Right lobe of liver (tissue), 6 donors: Measurements from ENCODE around the gene DNAAF8. TPM values are rescaled to one million over a fixed set of nuclear protein-coding genes. Genes with fewer than 3 reads are reported as not detected.
A peak's percentile ranks its signal among the peaks of the same experiment; 100 is the strongest.

Source experiments
- ATAC-seq, 4 donors: fragments of 200-7000 bp; cut with Tn5 transposase; one replicate each; pipeline ENCODE4 v1.9.1; 2020; ENCODE audit warnings: mild to moderate bottlenecking in 4 of 4, moderate library complexity in 4 of 4
- DNase-seq, 3 donors: peaks; one replicate each; pipeline ENCODE4 v3.0.0-alpha.2; 2020
- H3K27ac ChIP-seq, 3 donors: fragments of 200-600 bp; one replicate each; pipeline ENCODE4 v1.8.0; 2022
- H3K27me3 ChIP-seq, 2 donors: fragments of 200-600 bp; one replicate each; pipeline ENCODE4 v1.8.0; 2022
- H3K36me3 ChIP-seq, 4 donors: fragments of 200-600 bp; sonication (generic) in 1 of 4; one replicate each; pipeline versions ENCODE4 v1.5.1 to v1.8.0; 2017 to 2022; ENCODE audit warnings: control low read depth in 1 of 4
- H3K4me1 ChIP-seq, 4 donors: fragments of 200-600 bp; sonication (generic) in 1 of 4; one replicate each; pipeline versions ENCODE4 v1.5.1 to v1.8.0; 2017 to 2022; ENCODE audit warnings: control low read depth in 1 of 4
- H3K4me3 ChIP-seq, 3 donors: fragments of 200-600 bp; one replicate each; pipeline ENCODE4 v1.8.0; 2022
- H3K9me3 ChIP-seq, 4 donors: fragments of 200-600 bp; sonication (generic) in 1 of 4; one replicate each; pipeline versions ENCODE4 v1.5.1 to v1.8.0; 2017 to 2022; ENCODE audit warnings: control low read depth in 1 of 4
- POLR2A ChIP-seq: fragments of 450-650 bp; IDR thresholded peaks from one replicate; pipeline ENCODE4 v1.6.1; 2017; ENCODE audit warnings: antibody characterized with exemption, mild to moderate bottlenecking
- WGBS: methylation state at CpG from one replicate; pipeline ENCODE4 v1.1.6; 2018; ENCODE audit warnings: low coverage, low lambda C conversion rate; ENCODE audit not compliant: insufficient coverage; ENCODE audit errors: missing lambda C conversion rate; 5-methylcytosine and 5-hydroxymethylcytosine counted together
- intact Hi-C, 2 donors: fragments of 100-400 bp; cut with DNase I; formaldehyde crosslinking; loops; one replicate each; pipeline versions ENCODE4 v1.11.2 to v1.14.1; 2022
- total RNA-seq, 6 experiments: library from RNA; depleted of rRNA in 2 of 6; stranded (reverse); fragments of >200 nt in 2 of 6; fragmentation: NEBNext Ultra II Directional in 3 of 6; extraction: Animal tissue kit (Norgen Biotek cat#: 25700) in 3 of 6; gene quantifications; one replicate each; pipeline versions ENCODE4 v1.1.0 to v1.2.4, GENCODE V29; 2016 to 2023
- TF ChIP-seq, protein P1 (sequence below), 4 donors: fragments of 200-600 bp in 3 of 4; fragments of 450-650 bp in 1 of 4; IDR thresholded peaks; one replicate each; pipeline versions ENCODE4 v1.5.1 to v1.8.0; 2016 to 2022; ENCODE audit warnings: antibody characterized with exemption in 4 of 4, mild to moderate bottlenecking in 2 of 4
- donor health status: DM: no; HTN: yes; CAD: no.
- donor health status: DM: no; HTN: no; CAD: no.
- donor health status: DM: no; HTN: no; CAD: no.
- donor health status: DM: no; HTN: yes; CAD: no.
- donor health status: DM: no; HTN: yes; CAD: no.

DNAAF8 gene
- total RNA-seq, 6 experiments from 2014 or later = 0.12 to 0.92 (median 0.42) TPM; not detected in 1

DNA sequence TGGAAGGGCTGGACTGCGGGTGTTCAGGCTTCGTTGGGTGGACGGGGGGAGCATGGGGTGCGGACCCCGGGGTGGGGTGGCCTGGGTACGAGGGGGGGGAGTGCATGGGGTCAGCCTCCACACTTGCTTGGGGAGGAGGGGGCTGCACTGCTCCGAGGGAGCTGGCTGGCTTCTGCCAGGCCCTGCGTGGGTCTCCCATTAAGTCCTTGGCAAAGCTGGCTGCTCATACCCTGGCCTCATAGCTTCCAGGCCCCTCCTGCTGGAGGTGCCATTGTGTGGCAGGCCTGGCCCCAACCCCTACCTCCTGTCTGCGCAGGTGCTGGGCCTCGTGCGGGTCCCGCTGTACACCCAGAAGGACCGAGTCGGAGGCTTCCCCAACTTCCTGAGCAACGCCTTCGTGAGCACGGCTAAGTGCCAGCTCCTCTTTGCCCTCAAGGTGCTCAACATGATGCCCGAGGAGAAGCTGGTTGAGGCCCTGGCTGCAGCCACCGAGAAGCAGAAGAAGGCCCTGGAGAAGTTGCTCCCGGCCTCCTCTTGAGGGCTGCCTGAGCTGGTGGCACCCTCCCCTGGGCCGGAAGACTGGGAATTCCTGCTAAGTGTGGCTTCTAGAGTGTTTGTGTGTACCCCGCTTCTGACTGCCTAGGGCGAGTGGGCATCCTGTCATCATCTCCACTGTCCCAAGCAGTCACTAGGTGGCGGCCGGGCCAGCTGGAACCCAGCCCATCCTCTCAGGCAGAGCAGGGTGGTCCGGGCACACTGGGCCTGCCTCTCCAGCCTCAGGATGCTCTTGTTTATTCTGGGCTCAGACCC, 39.5 kb upstream of the DNAAF8 start:
- peak overlapping the region in 2 of 3 donors; percentile 93 to 99 for H3K4me3 ChIP-seq
- no peaks in the 10 kb centered on the region for H3K27me3 ChIP-seq
- ATAC-seq (no peak), DNase-seq (peak; percentile 37 to 57 (median 51))
- WGBS = 21% methylated on average over 9 of the region's 26 CpGs
- no peak overlapping the region for H3K27ac ChIP-seq
- no peaks in the 10 kb centered on the region for H3K9me3 ChIP-seq
- H3K36me3 ChIP-seq = peaks cover 0 to 23% (median 0%) of the 10 kb centered on the region in 4 donors
- intact Hi-C loops = loop anchor here in 1 of 2 donors (5.0 kb wide), 1 partner anchor 252 kb away; no protein-coding TSS in a partner anchor
- TF ChIP-seq, protein P1, sequence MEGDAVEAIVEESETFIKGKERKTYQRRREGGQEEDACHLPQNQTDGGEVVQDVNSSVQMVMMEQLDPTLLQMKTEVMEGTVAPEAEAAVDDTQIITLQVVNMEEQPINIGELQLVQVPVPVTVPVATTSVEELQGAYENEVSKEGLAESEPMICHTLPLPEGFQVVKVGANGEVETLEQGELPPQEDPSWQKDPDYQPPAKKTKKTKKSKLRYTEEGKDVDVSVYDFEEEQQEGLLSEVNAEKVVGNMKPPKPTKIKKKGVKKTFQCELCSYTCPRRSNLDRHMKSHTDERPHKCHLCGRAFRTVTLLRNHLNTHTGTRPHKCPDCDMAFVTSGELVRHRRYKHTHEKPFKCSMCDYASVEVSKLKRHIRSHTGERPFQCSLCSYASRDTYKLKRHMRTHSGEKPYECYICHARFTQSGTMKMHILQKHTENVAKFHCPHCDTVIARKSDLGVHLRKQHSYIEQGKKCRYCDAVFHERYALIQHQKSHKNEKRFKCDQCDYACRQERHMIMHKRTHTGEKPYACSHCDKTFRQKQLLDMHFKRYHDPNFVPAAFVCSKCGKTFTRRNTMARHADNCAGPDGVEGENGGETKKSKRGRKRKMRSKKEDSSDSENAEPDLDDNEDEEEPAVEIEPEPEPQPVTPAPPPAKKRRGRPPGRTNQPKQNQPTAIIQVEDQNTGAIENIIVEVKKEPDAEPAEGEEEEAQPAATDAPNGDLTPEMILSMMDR (IDR thresholded peaks at IDR 0.05) = no peak
- no peak for TF ChIP-seq POLR2A
- H3K4me1 ChIP-seq = peaks cover 0 to 22% (median 7%) of the 10 kb centered on the region in 4 donors

GRCh38 chr16:4695473-4696171, 38.7 kb upstream of the DNAAF8 start:
- no peak for ATAC-seq
- peaks cover 0 to 28% (median 2%) of the 10 kb centered on the region in 4 donors for H3K36me3 ChIP-seq
- 66% methylated on average over 8 of the region's 12 CpGs for WGBS
- peaks cover 0 to 17% (median 7%) of the 10 kb centered on the region in 4 donors for H3K4me1 ChIP-seq
- no peaks in the 10 kb centered on the region for H3K9me3 ChIP-seq
- TF ChIP-seq POLR2A = no peak
- TF ChIP-seq, protein P1 (IDR thresholded peaks at IDR 0.05) = no peak
- H3K4me3 ChIP-seq = no peak overlapping the region
- DNase-seq = no peak
- no peak overlapping the region for H3K27ac ChIP-seq
- intact Hi-C loops = loop anchor here in 1 of 2 donors (5.0 kb wide), 1 partner anchor 252 kb away; no protein-coding TSS in a partner anchor
- H3K27me3 ChIP-seq = no peaks in the 10 kb centered on the region

DNA sequence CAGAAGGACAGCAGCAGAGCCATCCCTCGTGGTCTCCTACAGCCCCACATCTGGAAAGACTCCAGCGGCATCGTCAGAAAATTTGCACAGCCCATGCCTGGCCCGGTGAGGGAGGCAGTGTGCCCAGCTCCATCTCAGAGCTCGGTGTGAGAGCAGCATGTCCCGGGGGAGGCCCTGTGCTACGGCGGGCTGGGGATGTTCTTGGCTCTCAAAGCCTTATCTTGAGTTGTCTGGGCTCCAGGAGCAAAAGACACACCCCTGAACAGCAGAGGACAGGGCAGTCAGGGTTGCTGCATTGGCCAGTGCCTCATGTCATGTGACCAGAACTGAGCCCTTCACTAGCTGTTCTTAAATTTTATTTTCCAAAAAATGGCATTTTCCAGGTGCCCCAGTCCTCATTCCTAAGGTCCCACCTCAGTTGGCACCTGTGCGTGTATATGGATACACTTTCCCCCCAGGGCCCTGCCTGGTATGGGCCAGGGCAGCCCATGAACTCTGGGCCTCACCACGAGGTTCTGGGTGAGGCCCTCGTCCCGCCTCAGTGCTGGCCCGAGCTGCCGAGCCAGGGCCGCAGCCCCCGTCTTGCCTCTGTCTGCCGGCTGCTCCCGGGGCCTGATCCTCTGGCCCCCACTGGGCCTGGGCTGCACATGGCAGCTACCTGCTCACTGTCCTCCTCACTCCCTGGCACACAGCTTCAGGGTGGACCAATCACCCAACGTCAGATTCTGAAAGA, 38.0 kb upstream of the DNAAF8 start:
- H3K36me3 ChIP-seq = peaks cover 0 to 31% (median 3%) of the 10 kb centered on the region in 4 donors
- no peak for TF ChIP-seq POLR2A
- TF ChIP-seq, protein P1 (IDR thresholded peaks at IDR 0.05) = no peak
- H3K4me3 ChIP-seq = no peak overlapping the region
- WGBS = 60% methylated on average over 4 of the region's 19 CpGs
- H3K27ac ChIP-seq = no peak overlapping the region
- no peaks in the 10 kb centered on the region for H3K9me3 ChIP-seq
- ATAC-seq (no peak), DNase-seq (peak in 1 of 3 donors; percentile 51)
- no peaks in the 10 kb centered on the region for H3K27me3 ChIP-seq
- H3K4me1 ChIP-seq = peaks cover 0 to 19% (median 7%) of the 10 kb centered on the region in 4 donors
- intact Hi-C loops = loop anchor here in 1 of 2 donors (5.0 kb wide), 1 partner anchor 251 kb away; no protein-coding TSS in a partner anchor
